Stimulated activated CD4-positive, alpha-beta T cell treated with anti-CD3 and anti-CD28 coated beads, TNF-alpha, amount 100 ng/mL, for 48 hours (primary cell): ENCODE data around the gene TNRC18.
"Not testable (repeated sequence)": the region's sequence is repeated elsewhere in the genome, so short reads cannot be mapped to it uniquely, and the experiment has no call there.

ENCODE experiments used
- DNase-seq, 3 donors: peaks; one replicate each; pipeline ENCODE4 v3.0.0-alpha.2; 2020; ENCODE audit warnings: low read depth in 3 of 3

The TNRC18 gene

GRCh38 chr7:5294169-5294987 lies 129.3 kb downstream of the TNRC18 start:
- no peak for DNase-seq

DNA sequence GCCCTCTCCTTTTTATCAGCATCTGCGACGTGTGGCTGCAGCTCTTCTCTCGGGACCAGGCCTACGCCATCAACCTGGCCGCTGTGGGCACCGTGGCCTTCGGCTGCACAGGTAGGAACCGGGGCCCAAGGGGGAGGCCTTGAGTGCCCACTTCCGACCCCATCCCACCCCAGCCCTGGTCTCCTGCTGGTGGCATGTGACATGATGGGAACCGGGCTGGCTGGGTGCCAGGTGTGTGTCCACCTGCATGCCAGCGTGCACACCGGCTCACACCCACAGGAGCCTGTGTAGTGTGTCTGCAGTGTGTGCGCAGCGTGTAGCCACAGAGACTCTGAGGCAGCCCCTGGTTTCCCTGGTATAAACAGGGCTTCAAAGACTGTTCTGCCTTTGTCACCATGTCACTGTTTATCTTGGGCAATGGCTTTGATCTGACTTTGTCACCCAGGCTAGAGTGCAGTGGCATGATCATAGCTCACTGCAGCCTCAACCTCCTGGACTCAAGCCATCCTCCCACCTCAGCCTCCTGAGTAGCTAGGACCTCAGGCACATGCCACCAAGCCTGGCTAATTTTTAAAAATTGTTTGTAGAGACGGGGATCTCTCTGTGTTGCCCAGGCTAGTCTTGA lies 131.8 kb downstream of the TNRC18 start:
- DNase-seq: not testable (repeated sequence)

GRCh38 chr7:5291301-5291700 lies 132.3 kb downstream of the TNRC18 start:
- no peak for DNase-seq

GRCh38 chr7:5289355-5289754 lies 134.3 kb downstream of the TNRC18 start:
- DNase-seq: no peak

- DNase-seq: not testable (repeated sequence)
Observed at GRCh38 chr7:5288560-5288959, 135.1 kb downstream of the TNRC18 start.

DNA sequence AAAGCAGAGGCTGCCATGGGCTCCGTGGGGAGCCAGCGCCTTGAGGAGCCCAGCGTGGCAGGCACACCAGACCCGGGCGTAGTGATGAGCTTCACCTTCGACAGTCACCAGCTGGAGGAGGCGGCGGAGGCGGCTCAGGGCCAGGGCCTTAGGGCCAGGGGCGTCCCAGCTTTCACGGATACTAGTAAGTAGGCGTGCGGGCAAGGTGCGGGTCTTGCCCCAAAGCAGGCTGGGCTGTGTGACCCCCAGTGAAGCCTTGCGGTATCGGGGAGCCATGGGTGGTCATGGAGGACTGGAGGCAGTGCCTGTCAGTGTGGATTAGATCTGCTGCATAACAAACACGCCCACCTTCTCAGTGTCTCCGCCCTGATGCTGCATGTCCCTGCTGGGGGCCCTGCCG lies 135.8 kb downstream of the TNRC18 start:
- no peak for DNase-seq

- not testable (repeated sequence) for DNase-seq
Observed at GRCh38 chr7:5287373-5287772, 136.3 kb downstream of the TNRC18 start.

DNA sequence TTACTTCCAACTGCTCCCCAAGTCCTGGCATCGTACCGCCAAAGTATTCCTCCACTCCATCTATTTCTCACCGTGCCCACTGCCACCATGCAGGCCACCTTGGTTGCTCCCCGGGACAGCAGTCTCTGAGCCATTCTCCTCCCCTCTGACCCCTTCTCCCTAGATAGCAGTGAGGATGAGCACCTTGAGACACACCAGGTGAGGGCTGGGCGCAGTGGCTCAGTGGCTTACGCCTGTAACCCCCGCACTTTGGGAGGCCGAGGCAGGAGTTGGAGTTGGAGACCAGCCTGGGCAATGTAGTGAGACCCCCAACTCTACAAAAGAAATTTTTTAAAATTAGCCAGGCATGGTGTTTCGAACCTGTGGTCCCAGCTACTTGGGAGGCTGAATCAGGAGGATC lies 136.7 kb downstream of the TNRC18 start:
- no peak for DNase-seq

DNA sequence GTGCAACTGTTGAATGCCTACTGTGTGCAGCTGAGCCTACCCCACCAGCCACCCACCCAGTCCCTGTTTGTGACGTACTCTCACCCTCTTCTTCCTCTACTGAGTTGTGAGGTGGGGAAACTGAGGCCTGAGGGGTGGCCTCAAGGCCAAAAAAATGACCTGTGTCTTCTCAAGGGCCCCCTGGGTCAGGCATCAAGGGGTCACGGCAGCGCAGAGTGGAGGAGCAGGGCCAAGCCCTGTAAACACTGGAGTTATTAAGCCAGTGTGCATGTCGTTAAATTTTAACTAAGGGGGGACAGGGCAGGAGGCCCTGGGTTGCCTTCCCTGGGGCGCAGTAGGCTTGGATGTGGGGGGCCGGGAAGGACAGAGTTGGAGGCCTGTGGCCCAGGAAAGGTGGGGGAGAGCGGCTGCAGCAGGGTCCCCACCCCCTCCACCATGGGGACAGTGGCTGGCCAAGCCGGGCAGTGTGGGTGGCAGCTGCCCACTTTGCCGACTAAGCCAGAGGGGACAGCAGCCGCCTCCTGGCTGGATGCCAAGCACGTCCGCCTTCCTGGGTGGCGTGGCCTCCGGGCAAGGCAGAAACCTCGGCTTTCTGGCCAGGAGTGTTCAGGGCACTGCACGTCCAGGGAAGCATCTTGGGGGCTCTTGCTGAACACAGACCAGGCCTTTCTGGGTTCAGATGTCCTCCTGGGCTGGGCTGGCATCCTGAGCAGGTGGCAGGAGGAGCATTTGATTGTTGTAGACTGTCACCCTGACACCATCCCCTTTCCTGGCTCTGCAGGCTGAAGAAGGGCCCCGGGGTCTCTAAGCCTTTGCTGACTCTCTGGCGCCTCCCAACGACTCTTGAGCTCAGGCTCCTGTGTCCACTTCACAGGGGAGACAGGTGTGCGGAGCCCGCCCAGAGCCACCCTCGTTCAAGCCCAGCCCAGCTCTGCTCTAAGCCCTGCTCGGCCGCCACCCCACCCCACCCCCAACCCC lies 139.0 kb downstream of the TNRC18 start:
- no peak for DNase-seq

DNA sequence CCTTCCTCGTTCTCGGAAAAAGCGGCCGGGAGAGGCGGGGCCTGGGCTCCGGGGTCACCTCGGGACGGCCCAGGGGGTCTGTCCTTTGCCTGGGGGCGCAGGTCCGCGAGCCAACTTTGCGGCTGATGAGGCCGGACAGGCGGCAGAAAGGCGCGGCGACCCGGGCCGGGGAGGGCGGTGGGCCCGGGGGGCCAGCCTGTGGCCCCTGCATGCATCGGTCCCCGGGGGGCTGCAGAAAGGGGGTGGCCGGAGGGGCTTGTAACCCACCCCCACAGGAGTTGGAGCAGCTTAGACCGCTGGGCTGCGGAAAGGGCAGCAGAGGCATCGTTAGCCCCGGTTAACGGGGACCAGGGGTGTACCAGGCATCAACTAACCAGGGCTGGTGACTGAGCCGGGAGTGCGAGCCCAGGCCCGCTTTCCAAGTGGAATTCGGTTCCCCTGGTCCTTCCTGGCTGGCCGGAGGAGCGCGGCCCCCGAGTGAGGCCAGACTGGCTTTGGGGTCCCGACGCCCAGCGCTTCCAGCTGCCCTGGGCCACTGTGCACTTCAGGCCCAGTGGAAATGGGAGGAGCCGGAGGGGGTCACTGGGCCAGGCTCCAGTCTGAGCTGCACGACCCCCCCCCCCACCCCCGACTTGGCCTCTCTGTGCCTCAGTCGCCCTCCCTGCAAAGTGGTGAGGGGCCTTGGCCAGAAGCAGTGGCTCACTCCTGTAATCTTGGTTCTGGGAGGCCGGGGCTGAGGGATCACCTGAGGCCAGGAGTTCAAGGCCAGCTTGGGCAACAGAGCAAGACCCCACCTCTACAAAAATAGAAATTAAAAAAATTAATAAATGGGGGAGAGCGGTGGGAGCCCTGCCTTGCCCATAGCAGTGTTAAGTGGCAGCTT lies 140.0 kb downstream of the TNRC18 start:
- no peak for DNase-seq

DNA sequence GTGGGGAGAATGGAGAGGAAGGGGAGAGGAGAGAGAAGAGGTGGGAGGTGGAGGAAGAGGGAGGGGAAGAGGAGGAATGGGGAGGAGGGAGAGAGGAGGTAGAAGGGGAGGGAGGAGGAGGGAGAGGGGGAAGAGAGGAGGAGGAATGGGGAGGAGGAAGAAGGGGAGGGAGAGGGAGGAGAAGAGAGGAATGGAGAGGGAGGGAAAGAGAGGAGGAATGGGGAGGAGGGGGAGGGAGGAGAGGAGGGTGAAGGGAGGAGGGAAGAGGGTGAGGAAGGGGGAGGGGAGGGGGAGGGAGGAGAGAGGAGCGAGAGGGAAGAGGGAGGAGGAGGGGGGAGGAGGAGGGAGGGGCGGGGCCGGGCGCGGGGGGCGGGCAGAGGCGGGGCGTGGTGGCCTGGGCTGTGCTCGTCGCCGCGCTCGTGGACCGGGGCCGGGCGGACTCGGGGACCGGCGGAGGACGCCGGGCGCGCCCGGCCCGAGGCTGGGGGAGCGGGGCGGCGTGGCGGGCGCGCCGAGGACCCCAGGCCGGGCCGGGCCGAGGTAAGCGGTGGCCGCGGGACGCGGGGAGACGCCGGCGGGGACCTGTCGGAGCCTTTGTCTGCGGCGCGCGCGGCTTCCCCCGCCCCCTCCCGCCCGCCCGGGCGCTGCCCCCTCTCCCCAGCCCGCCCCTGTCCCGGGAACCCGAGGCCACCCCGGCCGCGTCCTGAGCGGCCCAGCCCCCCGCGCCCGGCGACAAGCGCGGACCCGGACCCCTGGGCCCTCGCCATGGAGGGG lies 140.9 kb downstream of the TNRC18 start, which contains the start of gene SLC29A4:
Gene SLC29A4, plus strand, starts transcription at position 401 of the 774 bp plus-strand sequence. CDS start 4,874 bp downstream, outside the sequence.
- DNase-seq: peak in 1 of 3 donors; percentile 21

GRCh38 chr7:5281598-5282500 lies 141.8 kb downstream of the TNRC18 start:
- not testable (repeated sequence) for DNase-seq

GRCh38 chr7:5279734-5280133 lies 143.9 kb downstream of the TNRC18 start:
- no peak for DNase-seq

GRCh38 chr7:5278766-5279165 lies 144.9 kb downstream of the TNRC18 start:
- DNase-seq: no peak

GRCh38 chr7:5276611-5277010 lies 147.0 kb downstream of the TNRC18 start:
- DNase-seq: no peak

GRCh38 chr7:5276123-5276522 lies 147.5 kb downstream of the TNRC18 start:
- not testable (repeated sequence) for DNase-seq

GRCh38 chr7:5275510-5275909 lies 148.1 kb downstream of the TNRC18 start:
- not testable (repeated sequence) for DNase-seq

DNA sequence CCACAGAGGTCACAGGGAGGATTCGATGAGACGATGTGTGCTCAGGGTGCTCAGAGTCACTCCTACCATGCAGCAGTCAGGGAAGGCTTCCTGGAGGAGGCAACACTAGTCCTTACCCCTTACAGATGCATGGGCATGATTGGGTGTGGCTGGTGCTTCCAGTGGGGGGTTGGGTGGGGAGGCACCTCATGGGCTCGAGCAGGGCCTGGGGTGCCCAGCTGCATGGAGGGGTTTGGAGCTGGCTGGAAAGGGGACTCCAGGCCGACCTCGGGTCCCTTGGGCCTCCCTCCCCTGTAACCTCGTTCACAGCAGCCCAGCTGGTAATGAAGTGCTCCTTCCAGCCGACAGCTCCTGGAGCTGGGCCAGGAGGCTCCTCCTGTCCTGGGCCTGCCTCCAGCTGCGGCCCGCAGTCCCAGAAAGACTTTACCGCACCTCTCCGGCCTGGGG lies 148.6 kb downstream of the TNRC18 start:
- not testable (repeated sequence) for DNase-seq

DNA sequence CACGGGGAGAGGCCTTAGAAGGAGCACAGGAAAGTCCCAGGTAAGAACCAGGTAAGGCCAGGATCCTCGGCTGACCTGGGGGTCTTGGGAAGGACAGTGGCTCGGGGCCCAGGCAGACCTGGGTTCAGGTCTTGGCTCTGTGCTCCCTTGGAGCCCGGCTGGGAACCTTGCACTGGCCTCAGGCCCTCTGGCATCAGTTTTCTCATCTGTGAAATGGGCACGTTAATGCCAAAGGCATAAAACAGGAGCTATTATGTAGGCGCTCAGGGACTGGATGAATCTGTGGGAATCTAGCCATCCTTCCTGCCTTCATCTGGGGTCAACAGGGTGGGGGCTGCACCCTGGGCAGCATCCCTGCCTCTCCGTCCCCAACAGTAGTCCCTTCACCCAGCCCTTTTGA lies 149.2 kb downstream of the TNRC18 start:
- no peak for DNase-seq
